GM10248 (cell line): Measurements from ENCODE around the gene MTMR4.

Experiments used
- CTCF ChIA-PET: fragments of 300-600 bp; sonication (Branson Sonifier 250); formaldehyde crosslinking; extraction: SDS; loops from one replicate; lab custom pipeline; 2021; ENCODE audit warnings: antibody characterized with exemption; lab: Yijun Ruan, JAX
- POLR2A ChIA-PET: fragments of 350-650 bp; sonication (Branson Sonifier 250); formaldehyde crosslinking; extraction: SDS; loops from one replicate; lab custom pipeline; 2020; ENCODE audit warnings: antibody characterized with exemption; lab: Yijun Ruan, JAX
- DNase-seq: peaks from one replicate; pipeline ENCODE4 v3.0.0; 2012; ENCODE audit errors: extremely low spot score
- CTCF ChIP-seq: IDR thresholded peaks from 2 replicates; pipeline ENCODE4 v1.5.1; 2012; ENCODE audit warnings: mild to moderate bottlenecking, low read depth; ENCODE audit errors: extremely low read depth, missing control alignments, control extremely low read depth

The MTMR4 gene

GRCh38 chr17:58480090-58480489, 34.3 kb downstream of the MTMR4 start:
- CTCF ChIA-PET = no interaction called here
- POLR2A ChIA-PET = no interaction called here
- TF ChIP-seq CTCF = no peak
- no peak for DNase-seq

GRCh38 chr17:58476812-58477211, 37.6 kb downstream of the MTMR4 start:
- no peak for DNase-seq
- TF ChIP-seq CTCF = no peak
- CTCF ChIA-PET = no interaction called here
- POLR2A ChIA-PET = no interaction called here

GRCh38 chr17:58475985-58476384, 38.5 kb downstream of the MTMR4 start:
- ChIA-PET POLR2A (no interaction called here), CTCF (interaction anchor here (2.3 kb wide), 1 partner anchor 13 kb away, joined by 10 read pairs; the partner anchor contains the start of gene HSF5)
- DNase-seq = no peak
- no peak for TF ChIP-seq CTCF

- no peak for DNase-seq
- ChIA-PET POLR2A (no interaction called here), CTCF (no interaction called here)
- no peak for TF ChIP-seq CTCF
Measured at GRCh38 chr17:58470356-58470755, 44.1 kb downstream of the MTMR4 start.

- POLR2A ChIA-PET = no interaction called here
- CTCF ChIA-PET = interaction anchor here (0.7 to 1.2 kb wide), 4 partner anchors 17 to 152 kb away, joined by 3 read pairs; no protein-coding TSS in a partner anchor
- no peak for DNase-seq
- TF ChIP-seq CTCF = no peak
Measured at GRCh38 chr17:58468944-58469343, 45.5 kb downstream of the MTMR4 start.

- no peak for TF ChIP-seq CTCF
- DNase-seq = no peak
- CTCF ChIA-PET = interaction anchor here (0.8 to 1.0 kb wide), 2 partner anchors 31 to 267 kb away, joined by 3 read pairs; no protein-coding TSS in a partner anchor
- POLR2A ChIA-PET = no interaction called here
Measured at GRCh38 chr17:58455491-58455890, 58.9 kb downstream of the MTMR4 start.
